DND-41 (cell line): ENCODE results near the gene CYB5A.

Experiments used
- EZH2 ChIP-seq: IDR thresholded peaks from 3 replicates; pipeline ENCODE4 v1.6.1; 2012; ENCODE audit warnings: borderline replicate concordance, low read depth, mild to moderate bottlenecking, moderate library complexity, low read length, inconsistent platforms; ENCODE audit not compliant: severe bottlenecking
- TF ChIP-seq, protein P1 (sequence below): IDR thresholded peaks from 2 replicates; pipeline ENCODE4 v1.5.1; 2012; ENCODE audit warnings: borderline replicate concordance, low read length, moderate library complexity, mild to moderate bottlenecking; ENCODE audit not compliant: poor library complexity, severe bottlenecking; ENCODE audit errors: extremely low read depth

DNA sequence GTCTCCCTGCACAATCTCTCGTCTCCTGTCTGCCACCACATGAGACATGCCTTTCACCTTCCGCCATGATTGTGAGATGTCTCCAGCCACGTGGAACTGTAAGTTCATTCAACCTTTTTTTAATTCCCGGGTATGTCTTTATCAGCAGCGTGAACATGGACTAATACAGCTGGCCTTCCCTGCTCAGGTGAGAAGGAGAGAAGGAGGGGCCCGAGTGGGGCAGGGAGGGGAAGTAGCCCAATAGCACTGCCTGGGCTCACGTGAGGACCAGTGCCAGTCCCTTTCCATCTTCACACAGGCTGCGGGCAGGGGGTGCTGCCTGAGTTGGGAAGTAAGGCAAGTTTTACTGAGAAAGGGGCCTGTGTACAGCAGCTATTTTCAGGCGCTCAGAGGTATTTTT is 70.7 kb downstream of the CYB5A start:
- TF ChIP-seq, protein P1, sequence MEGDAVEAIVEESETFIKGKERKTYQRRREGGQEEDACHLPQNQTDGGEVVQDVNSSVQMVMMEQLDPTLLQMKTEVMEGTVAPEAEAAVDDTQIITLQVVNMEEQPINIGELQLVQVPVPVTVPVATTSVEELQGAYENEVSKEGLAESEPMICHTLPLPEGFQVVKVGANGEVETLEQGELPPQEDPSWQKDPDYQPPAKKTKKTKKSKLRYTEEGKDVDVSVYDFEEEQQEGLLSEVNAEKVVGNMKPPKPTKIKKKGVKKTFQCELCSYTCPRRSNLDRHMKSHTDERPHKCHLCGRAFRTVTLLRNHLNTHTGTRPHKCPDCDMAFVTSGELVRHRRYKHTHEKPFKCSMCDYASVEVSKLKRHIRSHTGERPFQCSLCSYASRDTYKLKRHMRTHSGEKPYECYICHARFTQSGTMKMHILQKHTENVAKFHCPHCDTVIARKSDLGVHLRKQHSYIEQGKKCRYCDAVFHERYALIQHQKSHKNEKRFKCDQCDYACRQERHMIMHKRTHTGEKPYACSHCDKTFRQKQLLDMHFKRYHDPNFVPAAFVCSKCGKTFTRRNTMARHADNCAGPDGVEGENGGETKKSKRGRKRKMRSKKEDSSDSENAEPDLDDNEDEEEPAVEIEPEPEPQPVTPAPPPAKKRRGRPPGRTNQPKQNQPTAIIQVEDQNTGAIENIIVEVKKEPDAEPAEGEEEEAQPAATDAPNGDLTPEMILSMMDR = no peak
- TF ChIP-seq EZH2 = no peak
